ENCODE data around the gene NOL4L. TPM values are rescaled to one million over a fixed set of nuclear protein-coding genes. Genes with fewer than 3 reads are reported as not detected.

The NOL4L gene
- total RNA-seq, 1 donor from 2014 or later = 13.2 TPM

DNA sequence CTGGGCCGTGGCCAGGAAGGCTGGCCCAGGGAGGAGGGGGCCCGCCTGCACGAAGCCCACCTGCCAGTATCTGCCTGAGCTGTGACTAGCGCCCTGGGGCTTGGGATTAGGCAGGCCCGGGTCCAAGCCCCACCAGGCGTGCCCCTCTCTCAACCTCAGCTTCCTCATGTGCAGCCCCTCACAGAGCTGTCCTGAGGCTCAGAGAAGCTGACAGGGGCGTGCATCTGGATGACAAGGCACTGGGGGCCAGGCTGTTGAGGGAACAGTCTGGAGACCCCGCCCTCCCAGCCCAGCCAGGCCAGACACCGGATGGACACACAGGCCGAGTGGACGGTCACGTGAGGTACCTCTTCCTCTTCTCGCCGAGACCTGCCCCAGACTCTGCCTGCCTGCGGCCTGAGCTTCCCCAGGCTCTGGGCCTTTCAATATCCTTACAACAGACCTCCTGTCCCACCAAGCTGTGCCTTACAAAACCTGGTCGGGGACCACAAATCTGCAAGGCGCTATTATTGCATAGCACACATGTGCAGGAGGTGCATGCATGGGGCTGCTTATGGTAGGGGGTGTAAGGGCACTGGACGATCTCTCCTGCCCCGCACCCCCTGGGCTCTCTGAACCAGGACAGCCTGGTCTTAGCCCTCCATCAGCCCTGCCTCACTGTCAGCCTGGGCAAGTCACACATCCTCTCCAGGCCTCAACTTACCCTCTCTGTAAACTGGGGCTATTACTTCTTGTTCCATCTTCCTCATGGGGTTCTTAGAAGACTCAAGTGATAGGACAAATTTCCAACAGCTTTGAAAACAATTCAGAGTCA lies 20.0 kb downstream of the NOL4L start:
- no peaks in the 10 kb centered on the region for H3K4me1 Mint-ChIP-seq (ENCODE audit: low read depth)
- DNase-seq (ENCODE audit: low spot score) = no peak
- H3K36me3 Mint-ChIP-seq (ENCODE audit: low read depth) = no peaks in the 10 kb centered on the region
- no peak overlapping the region for H3K4me3 Mint-ChIP-seq (ENCODE audit: low read depth)
- intact Hi-C loops (cut with micrococcal nuclease) = no loop called here
- no peak overlapping the region for H3K27ac Mint-ChIP-seq
- H3K27me3 Mint-ChIP-seq (ENCODE audit: low read depth) = no peaks in the 10 kb centered on the region
- H3K9me3 Mint-ChIP-seq = no peaks in the 10 kb centered on the region

- H3K4me1 Mint-ChIP-seq (ENCODE audit: low read depth) = no peaks in the 10 kb centered on the region
- no peak overlapping the region for H3K4me3 Mint-ChIP-seq (ENCODE audit: low read depth)
- intact Hi-C loops (cut with micrococcal nuclease) = no loop called here
- no peaks in the 10 kb centered on the region for H3K36me3 Mint-ChIP-seq (ENCODE audit: low read depth)
- H3K27me3 Mint-ChIP-seq (ENCODE audit: low read depth) = no peaks in the 10 kb centered on the region
- DNase-seq (ENCODE audit: low spot score) = no peak
- H3K27ac Mint-ChIP-seq = no peak overlapping the region
- no peaks in the 10 kb centered on the region for H3K9me3 Mint-ChIP-seq
These were observed 20.7 kb downstream of the NOL4L start for GRCh38 chr20:32564440-32564839.

DNA sequence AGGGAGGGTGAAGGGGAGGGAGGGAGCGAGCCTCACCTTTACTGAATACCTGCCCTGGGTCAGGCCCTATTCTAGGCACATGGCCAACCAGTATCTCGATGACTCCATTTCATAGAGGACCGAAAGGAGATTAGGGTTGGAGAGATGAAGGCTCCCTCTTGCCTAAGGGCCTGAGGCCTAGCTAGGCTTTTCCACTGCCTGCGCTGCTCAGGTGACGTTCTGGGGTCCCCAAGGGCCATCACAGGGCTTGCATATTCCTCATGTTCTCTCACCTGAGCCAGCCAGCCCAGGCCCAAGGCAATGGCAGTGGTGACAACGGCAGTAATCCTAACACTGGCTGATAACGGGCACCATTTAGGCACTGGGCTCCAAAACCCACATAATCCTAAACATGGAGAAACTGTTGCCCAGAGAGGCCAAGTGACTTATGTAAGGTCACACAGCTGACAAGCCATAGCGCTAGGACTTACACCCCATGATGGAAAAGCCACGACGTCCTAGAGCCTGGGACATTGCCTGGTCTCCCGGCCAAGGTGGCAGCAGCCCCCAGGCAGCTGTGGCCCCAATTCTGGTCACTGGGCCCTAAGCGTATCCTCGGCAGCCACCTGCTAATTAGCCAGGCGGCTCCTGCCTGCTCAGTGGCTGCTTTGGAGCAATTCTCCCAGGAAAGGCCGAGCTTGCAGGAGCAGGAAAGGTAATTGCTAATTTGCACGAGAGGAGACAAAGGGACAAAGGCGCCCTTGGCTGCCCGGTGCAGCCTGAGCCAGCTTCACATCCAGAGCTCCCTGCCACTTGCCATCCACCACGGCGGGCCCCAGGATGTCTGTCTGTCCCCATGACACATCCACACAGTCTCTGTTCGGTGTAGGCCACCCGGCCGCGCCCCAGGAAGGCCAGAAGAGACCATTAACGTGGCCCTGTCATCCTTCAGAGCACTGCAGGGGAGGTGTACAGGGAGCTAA lies 21.5 kb downstream of the NOL4L start:
- Mint-ChIP-seq H3K36me3 (ENCODE audit: low read depth) (no peaks in the 10 kb centered on the region), H3K9me3 (no peaks in the 10 kb centered on the region), H3K27me3 (ENCODE audit: low read depth) (no peaks in the 10 kb centered on the region), H3K27ac (no peak overlapping the region), H3K4me3 (ENCODE audit: low read depth) (no peak overlapping the region), H3K4me1 (ENCODE audit: low read depth) (no peaks in the 10 kb centered on the region)
- DNase-seq (ENCODE audit: low spot score) = no peak
- intact Hi-C loops (cut with micrococcal nuclease) = no loop called here

- DNase-seq (ENCODE audit: low spot score) = no peak
These were observed 22.6 kb downstream of the NOL4L start for GRCh38 chr20:32562495-32562911.

DNA sequence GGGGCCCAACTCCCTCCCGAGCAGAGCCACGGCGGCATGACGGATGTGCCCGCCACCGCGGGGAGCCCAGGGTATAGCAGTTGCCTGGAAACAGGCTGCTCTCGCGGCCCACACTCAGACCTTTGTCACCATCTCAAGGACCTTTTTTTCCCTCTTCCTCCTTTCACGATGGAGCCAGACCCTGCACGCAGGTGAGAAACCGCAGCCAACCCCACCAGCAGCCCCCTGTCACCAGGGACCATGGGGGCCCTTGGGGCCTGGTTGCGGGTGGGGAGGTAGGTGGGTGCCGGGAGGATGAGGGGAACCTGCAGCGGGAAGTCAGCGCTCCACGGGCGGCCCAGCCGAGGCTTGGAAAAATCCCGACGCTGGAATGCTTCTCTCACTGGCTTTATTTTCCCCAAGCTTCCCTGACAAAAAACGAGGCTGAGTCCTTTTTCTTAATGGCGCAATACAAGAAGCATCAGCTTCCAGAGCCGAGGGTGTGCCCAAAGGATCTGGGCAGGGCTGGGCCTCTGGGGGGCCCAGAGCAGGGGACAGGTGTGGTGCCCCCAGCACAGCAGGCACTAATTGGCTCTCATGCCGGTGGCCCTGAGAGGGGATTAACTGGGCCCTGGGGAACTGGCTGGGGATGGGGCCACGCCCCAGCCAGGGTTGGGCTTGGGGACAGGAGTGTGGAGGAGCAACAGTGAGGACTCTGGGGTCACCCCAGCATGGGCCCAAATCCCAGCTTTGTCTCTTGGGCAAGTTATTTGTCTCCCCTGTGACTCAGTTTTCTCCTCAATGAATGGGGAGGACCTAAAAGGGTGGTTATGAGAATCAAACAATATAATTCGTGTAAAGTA lies 23.9 kb downstream of the NOL4L start:
- Mint-ChIP-seq H3K27ac (no peak overlapping the region), H3K9me3 (no peaks in the 10 kb centered on the region), H3K4me1 (ENCODE audit: low read depth) (no peaks in the 10 kb centered on the region), H3K36me3 (ENCODE audit: low read depth) (no peaks in the 10 kb centered on the region), H3K4me3 (ENCODE audit: low read depth) (no peak overlapping the region), H3K27me3 (ENCODE audit: low read depth) (no peaks in the 10 kb centered on the region)
- intact Hi-C loops (cut with micrococcal nuclease) = no loop called here
- DNase-seq (ENCODE audit: low spot score) = no peak

More at GRCh38 chr20:32562495-32562911, 22.6 kb downstream of the NOL4L start:
- Mint-ChIP-seq H3K36me3 (ENCODE audit: low read depth) (no peaks in the 10 kb centered on the region), H3K4me1 (ENCODE audit: low read depth) (no peaks in the 10 kb centered on the region), H3K27me3 (ENCODE audit: low read depth) (no peaks in the 10 kb centered on the region), H3K27ac (no peak overlapping the region), H3K9me3 (no peaks in the 10 kb centered on the region), H3K4me3 (ENCODE audit: low read depth) (no peak overlapping the region)
- intact Hi-C loops (cut with micrococcal nuclease) = no loop called here

DNA sequence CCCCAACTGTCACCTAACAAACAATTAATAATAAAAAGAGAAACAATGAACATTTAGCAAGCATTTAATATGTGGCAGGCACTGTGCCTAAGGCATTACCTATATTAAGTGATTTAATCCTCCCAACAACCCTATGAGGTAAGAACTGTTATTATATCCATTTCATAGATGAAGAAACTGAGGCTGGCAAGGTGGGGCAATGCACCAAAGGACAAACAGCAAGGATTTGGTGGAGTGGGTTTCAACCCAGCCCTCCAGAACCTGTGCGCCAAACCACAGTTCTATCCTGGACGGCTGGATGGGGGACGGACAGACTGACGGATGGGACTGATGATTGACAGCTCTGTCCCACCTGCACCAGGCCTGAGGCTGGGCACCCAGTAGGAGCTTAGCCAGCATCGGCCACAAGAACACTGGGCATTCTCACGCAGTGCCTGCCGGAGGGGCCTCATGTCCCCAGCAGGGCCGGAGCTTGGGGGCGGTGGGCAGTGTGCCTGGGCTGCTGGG lies 24.6 kb downstream of the NOL4L start:
- intact Hi-C loops (cut with micrococcal nuclease) = no loop called here
- Mint-ChIP-seq H3K36me3 (ENCODE audit: low read depth) (no peaks in the 10 kb centered on the region), H3K27ac (no peak overlapping the region), H3K9me3 (no peaks in the 10 kb centered on the region), H3K27me3 (ENCODE audit: low read depth) (no peaks in the 10 kb centered on the region), H3K4me3 (ENCODE audit: low read depth) (no peak overlapping the region), H3K4me1 (ENCODE audit: low read depth) (no peaks in the 10 kb centered on the region)
- DNase-seq (ENCODE audit: low spot score) = no peak

DNA sequence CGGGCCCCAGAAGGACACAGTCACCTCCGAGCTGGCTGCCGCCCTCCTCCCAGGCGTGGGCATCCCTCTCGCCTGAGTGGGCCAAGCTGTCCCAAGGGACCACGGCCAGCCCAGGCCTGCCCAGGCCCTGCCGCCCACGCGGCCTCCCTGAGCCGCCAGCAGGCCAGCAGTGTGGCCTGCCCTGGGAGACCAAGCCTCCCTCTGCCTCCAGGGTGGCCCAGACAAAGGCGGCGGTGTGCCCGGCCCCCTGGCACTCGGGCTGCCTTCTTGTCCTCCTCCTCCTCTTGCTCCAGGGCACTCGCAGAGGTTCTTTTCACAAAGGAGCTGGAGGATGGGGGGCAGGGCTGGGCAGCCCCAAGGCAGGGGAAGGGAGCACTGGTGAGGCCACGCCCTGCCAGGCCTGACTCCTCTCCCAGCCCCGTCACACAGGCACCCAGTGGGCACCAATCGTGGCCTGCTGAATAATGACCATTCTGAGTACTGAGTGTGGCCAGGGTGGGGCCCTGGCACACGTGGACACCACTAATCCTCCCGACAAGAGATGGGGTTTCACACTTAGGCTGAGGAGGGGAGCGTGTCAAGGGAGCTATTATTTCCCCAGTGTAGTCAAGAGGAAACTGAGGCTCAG lies 25.3 kb downstream of the NOL4L start:
- Mint-ChIP-seq H3K27ac (no peak overlapping the region), H3K9me3 (no peaks in the 10 kb centered on the region), H3K4me3 (ENCODE audit: low read depth) (no peak overlapping the region), H3K27me3 (ENCODE audit: low read depth) (no peaks in the 10 kb centered on the region), H3K36me3 (ENCODE audit: low read depth) (no peaks in the 10 kb centered on the region), H3K4me1 (ENCODE audit: low read depth) (peaks cover 4% of the 10 kb centered on the region)
- intact Hi-C loops (cut with micrococcal nuclease) = no loop called here
- DNase-seq (ENCODE audit: low spot score) = no peak

DNA sequence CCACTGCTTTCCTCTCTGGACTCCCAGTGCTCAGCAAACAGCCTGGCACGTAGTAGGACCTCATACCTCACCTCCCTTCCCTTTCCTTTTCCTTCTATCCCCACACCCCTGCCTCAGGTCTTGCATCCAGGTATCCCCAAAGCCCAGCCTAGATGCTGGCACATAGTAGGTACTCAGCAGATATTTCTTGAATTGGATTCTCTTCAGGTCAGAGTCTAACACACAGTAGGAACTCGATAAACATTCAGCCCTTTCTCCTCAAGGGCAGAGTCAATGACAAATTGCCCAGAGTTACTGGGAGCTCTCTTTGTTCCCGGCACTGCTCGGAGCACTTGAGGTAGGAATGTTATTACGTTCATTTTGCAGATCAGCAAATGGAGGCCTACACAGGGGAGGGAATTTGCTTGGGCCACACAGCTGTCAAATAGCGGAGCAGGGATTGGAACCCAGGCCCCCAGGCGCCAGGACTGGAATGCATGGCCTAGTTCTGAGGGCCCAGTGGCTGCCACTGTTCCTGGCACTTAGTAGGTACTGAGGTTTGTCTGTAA lies 25.9 kb downstream of the NOL4L start:
- Mint-ChIP-seq H3K4me1 (ENCODE audit: low read depth) (peaks cover 8% of the 10 kb centered on the region), H3K27ac (no peak overlapping the region), H3K9me3 (no peaks in the 10 kb centered on the region), H3K27me3 (ENCODE audit: low read depth) (no peaks in the 10 kb centered on the region), H3K4me3 (ENCODE audit: low read depth) (no peak overlapping the region), H3K36me3 (ENCODE audit: low read depth) (no peaks in the 10 kb centered on the region)
- no peak for DNase-seq (ENCODE audit: low spot score)
- intact Hi-C loops (cut with micrococcal nuclease) = no loop called here

- peaks cover 13% of the 10 kb centered on the region for H3K4me1 Mint-ChIP-seq (ENCODE audit: low read depth)
- no peaks in the 10 kb centered on the region for H3K9me3 Mint-ChIP-seq
- H3K36me3 Mint-ChIP-seq (ENCODE audit: low read depth) = no peaks in the 10 kb centered on the region
- DNase-seq (ENCODE audit: low spot score) = no peak
- intact Hi-C loops (cut with micrococcal nuclease) = no loop called here
- no peak overlapping the region for H3K27ac Mint-ChIP-seq
- no peak overlapping the region for H3K4me3 Mint-ChIP-seq (ENCODE audit: low read depth)
- no peaks in the 10 kb centered on the region for H3K27me3 Mint-ChIP-seq (ENCODE audit: low read depth)
These were observed 26.6 kb downstream of the NOL4L start for GRCh38 chr20:32558526-32558925.

DNA sequence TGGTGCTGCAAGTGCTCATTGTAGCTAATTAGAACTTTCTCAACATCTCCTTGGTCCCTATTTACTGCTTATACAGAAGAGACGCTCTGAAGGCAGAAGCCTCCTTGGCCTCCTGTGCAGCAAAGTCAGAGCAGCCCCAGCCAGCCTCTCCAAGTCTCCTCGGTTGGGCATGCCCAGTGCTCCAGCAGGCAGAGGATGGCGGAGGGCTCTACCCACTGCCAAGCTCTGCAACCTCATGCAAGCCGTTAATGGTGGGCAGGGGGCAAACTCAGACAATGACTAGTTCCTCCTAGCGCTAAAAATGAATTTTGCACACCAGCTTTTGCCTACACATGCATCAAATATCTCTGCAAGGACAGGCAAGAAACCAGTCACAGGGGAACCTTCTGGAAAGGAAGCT lies 27.8 kb downstream of the NOL4L start:
- Mint-ChIP-seq H3K4me1 (ENCODE audit: low read depth) (peaks cover 20% of the 10 kb centered on the region), H3K4me3 (ENCODE audit: low read depth) (no peak overlapping the region), H3K36me3 (ENCODE audit: low read depth) (no peaks in the 10 kb centered on the region), H3K27me3 (ENCODE audit: low read depth) (no peaks in the 10 kb centered on the region), H3K9me3 (no peaks in the 10 kb centered on the region), H3K27ac (no peak overlapping the region)
- intact Hi-C loops (cut with micrococcal nuclease) = no loop called here
- DNase-seq (ENCODE audit: low spot score) = no peak

DNA sequence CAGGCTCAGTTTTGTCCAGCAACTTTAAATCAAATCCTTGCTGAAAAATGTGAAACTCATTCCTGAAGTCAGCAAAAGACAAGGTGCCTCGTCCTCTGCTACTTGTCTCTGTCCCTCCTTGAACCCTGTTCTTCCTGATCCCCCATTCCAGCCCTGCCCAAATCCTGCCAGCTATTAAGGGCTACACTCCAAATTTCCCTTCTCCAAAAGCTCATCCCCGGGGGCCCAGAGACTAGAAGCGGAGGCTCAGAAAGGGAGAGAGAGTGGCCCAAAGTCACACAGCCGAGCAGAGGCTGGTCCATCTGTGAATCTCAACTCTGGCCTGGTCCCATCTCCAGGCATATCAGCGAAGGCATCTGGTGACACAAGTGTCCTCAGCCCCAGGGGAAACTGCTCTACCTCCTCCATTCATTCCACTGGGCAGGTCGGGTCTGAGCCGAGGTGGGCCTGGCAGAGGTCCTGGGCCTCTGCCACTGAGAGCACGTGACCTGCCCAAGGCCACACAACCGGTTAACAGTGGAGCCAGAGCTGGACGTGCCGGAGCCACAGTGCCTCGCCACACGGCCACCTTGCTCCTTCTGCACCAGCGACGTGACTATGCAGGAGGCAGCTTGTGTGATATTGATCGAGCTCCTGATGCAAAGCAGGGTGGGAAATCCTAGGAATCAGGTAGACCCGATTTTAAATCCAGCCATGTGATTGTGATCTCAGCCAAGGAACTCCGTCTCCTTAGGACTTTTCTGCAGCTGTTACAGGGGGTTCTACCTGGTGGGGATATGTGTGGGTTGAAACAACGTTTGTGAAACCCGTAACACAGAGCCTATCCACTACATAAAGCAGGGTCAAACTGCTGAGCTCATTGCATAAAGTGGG lies 28.6 kb downstream of the NOL4L start:
- H3K27me3 Mint-ChIP-seq (ENCODE audit: low read depth) = no peaks in the 10 kb centered on the region
- H3K4me1 Mint-ChIP-seq (ENCODE audit: low read depth) = peaks cover 20% of the 10 kb centered on the region
- H3K4me3 Mint-ChIP-seq (ENCODE audit: low read depth) = no peak overlapping the region
- intact Hi-C loops (cut with micrococcal nuclease) = no loop called here
- DNase-seq (ENCODE audit: low spot score) = no peak
- H3K27ac Mint-ChIP-seq = no peak overlapping the region
- no peaks in the 10 kb centered on the region for H3K9me3 Mint-ChIP-seq
- H3K36me3 Mint-ChIP-seq (ENCODE audit: low read depth) = no peaks in the 10 kb centered on the region

All from activated T-helper 2 cell treated with anti-CD3 and anti-CD28 coated beads, Interferon-gamma antibody, Interleukin-2, Interleukin-4, amounts not matched to agents 10 μg/mL and 5 μg/mL and 100 μg/mL, durations not matched to agents 14 hours and 24 hours and 36 hours (primary cell).